ENCODE data around the gene AKT3.
"Not testable (repeated sequence)": the region's sequence is repeated elsewhere in the genome, so short reads cannot be mapped to it uniquely, and the experiment has no call there.

Gene AKT3

GRCh38 chr1:243605604-243606003 is 244.4 kb downstream of the AKT3 start:
- no peak for DNase-seq (ENCODE audit: low read depth in 2 of 2)

DNA sequence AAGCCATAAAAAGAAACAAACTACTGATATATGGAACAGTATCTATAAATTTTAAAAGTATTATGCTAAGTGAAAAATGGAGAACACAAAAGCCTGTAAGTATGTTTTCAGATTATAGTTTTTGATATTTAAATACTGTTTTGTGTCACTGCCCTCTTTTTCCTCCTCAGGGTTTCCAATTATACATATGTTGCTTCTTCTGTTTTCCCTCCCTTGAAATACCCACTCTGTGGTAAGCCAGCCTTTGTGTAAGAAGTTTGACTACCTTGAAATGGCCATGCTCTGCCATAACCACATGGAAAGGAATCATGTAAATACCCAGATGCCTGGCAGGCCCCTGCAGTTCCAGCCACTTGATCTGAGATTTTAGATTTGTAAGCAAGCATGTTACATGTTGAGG is 248.3 kb downstream of the AKT3 start:
- no peak for DNase-seq (ENCODE audit: low read depth in 2 of 2)

DNA sequence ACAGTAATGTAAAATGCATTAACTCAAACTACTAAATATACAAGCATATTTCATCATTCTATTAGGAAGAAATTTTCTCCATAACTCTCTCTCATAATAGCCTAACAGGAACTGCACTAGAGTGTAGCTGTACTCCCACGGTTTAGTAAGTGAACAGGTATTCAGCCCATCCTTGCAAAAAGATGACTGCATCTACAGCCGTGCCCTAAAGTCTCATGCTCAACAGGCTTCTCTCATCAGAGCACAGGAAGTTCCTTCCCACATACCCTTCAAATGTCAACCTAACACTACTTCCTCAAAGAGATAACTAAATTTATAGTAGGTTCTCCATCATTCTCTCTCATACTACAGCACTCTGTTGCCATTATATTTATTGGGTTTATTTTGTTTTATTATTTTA is 251.6 kb downstream of the AKT3 start:
- DNase-seq (ENCODE audit: low read depth in 2 of 2): no peak

DNA sequence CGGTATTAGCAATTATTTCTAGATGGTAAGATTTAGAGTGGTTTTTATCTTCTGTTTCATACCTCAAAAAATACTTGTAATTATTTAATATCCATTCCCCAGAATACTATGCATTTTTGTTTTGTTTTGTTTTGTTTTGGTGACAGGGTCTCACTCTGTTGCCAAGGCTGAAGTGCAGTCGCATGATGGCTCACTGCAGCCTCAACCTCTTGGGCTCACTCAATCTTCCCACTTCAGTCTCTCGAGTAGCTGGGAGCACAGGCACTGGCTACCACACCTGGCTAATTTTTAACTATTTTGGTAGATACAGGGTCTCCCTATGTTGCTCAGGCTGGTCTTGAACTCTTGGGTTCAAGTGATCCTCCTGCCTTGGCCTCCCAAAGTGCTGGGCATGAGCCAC is 252.7 kb downstream of the AKT3 start:
- DNase-seq (ENCODE audit: low read depth in 2 of 2): no peak

DNA sequence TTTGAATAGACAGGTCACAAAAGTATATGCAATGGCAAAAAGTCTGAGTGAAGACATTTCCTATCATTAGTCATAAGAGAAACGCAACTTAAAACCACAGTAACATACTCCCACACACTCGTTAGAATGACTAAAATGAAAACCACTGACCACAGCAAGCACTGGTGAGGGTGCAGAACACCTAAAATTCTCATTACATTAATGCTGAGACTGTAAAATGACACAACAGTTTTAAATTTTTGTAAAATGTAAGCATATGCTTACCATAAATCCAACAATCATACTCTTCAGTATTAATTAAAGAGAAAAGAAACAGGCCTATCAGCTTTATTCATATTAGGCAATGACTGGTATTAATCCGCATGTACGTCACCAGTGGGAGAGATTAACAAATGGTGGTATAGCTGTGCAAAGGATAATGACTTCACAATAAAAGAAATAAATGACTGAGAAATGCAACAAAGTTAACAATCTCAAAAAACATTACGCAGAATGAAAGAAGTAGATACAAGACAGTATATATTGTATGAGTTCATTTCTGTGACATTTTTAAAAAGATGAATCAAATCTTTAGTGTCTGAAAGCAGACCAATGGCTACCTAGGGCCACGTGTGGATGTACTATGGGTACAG is 253.5 kb downstream of the AKT3 start:
- peak in 1 of 2 donors; percentile 13 for DNase-seq (ENCODE audit: low read depth in 2 of 2)

GRCh38 chr1:243595527-243596210 is 254.4 kb downstream of the AKT3 start:
- no peak for DNase-seq (ENCODE audit: low read depth in 2 of 2)

DNA sequence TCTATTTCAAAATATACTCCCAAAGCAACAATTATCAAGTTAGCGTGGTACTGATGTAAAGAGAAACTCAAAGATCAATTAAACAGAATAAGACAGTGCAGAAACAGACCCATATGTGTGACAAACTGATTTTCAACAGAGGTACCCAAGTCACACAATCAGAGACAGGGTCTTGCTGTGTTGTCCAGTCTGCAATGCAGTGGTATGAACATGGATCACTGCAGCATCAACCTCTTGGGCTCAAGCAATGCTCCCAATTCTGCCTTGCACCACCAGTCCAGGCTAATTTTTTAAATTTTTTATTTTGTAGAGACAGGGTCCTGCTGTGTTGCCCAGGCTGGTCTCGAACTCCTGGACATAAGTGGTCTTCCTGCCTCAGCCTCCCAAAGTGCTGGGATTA is 255.6 kb downstream of the AKT3 start:
- DNase-seq (ENCODE audit: low read depth in 2 of 2): no peak

- DNase-seq (ENCODE audit: low read depth in 2 of 2): not testable (repeated sequence)
Observed at GRCh38 chr1:243589286-243589685, 260.8 kb downstream of the AKT3 start.

GRCh38 chr1:243587823-243588560 is 262.1 kb downstream of the AKT3 start:
- DNase-seq (ENCODE audit: low read depth in 2 of 2): no peak

GRCh38 chr1:243587285-243587684 is 262.8 kb downstream of the AKT3 start:
- DNase-seq (ENCODE audit: low read depth in 2 of 2): no peak

DNA sequence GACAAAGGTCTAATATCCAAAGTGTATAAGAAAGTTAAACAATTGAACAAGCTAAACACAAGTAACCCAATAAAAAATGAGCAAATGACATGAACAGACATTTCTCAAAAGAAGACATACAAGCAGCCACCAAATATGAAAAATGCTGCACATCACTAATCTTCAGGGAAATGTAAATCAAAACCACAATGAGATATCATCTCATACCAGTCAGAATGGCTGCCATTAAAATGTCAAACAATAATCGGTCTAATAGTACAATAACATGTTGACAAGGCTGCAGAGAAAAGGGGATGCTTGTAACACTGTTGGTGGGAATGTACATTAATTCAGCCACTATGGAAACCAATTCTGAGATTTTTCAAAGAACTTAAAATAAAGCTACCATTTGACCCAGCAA is 264.1 kb downstream of the AKT3 start:
- no peak for DNase-seq (ENCODE audit: low read depth in 2 of 2)

DNA sequence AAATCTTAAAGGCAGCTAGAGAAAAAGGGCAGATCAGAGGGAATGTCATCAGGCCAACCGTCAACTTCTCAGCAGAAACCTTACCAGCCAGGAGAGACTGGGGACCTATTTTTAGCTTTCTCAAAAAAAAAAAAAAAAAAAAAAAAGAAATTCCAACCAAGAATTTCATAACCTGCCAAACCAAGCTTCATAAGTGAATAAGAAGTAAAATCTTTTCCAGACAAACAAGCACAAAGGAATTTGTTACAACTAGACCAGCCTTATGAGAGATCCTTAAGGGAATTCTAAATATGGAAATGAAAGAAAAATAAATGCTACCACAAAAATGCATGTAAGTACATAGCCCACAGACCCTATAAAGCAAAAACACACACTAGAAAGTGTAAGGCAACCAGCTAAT is 267.7 kb downstream of the AKT3 start:
- DNase-seq (ENCODE audit: low read depth in 2 of 2): no peak

GRCh38 chr1:243580984-243581383 is 269.1 kb downstream of the AKT3 start:
- no peak for DNase-seq (ENCODE audit: low read depth in 2 of 2)

DNA sequence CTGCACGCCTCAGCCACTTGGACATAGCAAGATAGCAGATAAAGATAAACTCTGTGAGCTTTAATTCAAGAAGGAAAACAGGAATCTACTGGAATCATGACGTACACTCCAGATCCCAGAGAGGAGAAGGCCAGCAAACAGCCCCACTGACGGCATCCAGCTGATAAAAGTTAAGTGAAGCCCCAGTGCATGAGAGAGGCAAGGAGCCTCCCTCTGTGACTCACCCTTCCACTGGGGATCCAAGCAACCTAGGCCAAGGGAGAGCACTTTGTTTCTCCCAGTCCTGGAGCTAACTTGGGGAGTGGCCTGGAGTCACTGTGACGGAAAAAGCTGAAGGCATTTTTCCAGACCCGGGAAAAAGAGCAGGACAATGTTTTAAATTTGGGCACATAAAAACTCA is 270.0 kb downstream of the AKT3 start:
- no peak for DNase-seq (ENCODE audit: low read depth in 2 of 2)

DNA sequence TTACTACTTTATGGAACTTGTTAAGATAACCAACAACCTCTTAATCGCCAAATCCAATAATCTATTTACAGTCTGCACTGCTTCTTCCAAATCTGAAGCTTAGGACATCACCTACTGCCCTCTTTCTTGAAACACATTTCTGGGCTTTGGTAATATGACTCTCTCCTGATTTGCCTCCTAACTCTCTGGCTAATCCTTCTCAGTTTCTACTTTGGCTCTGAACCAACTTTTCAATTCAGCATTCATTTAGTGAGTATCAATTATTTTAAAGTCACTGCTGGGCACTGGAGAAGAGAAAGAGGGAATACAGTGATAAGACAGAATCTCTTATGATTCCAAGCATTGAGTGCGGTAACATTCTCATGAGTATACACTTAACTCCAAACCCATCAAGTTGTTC is 275.0 kb downstream of the AKT3 start:
- no peak for DNase-seq (ENCODE audit: low read depth in 2 of 2)

GRCh38 chr1:243572940-243573339 is 277.1 kb downstream of the AKT3 start:
- DNase-seq (ENCODE audit: low read depth in 2 of 2): no peak

DNA sequence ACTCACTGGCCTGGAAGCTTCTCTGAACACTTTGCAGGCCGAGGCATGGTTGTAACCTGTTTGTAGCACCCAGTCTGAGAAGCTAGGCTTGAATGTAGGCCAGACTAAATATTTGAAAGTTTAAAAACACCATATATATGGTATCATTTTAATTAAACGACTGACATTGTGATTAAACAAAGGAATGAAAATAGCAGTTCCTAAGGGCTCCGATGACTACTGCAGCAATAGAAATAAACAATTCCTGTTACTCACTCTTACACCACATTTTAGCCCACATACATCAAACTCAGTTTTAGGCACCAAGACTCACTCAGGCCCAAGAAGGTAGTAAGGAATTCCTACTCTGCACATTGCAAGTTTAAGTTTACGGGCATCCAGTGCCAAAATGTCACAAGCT is 281.2 kb downstream of the AKT3 start:
- DNase-seq (ENCODE audit: low read depth in 2 of 2): no peak

DNA sequence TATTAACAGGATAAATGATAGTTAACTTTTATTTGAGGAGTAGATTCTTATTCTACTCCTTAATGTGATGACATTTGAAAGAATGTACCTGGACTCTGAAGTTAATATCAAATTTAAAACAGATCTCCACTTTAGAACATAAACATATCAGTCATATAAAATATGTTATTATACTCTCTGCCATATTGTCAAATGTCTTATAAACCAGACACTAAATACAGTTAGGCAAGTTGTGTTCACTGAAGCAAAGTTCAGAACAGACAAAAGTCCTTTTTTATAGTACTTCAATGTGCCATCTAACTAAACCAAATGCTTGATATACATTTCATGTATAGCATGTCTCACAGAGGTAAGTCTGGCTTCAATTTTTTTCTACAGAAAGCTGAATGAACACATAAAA is 285.2 kb downstream of the AKT3 start:
- DNase-seq (ENCODE audit: low read depth in 2 of 2): no peak

- DNase-seq (ENCODE audit: low read depth in 2 of 2): no peak
Observed at GRCh38 chr1:243563732-243564131, 286.3 kb downstream of the AKT3 start.

GRCh38 chr1:243562473-243562872 is 287.6 kb downstream of the AKT3 start:
- DNase-seq (ENCODE audit: low read depth in 2 of 2): no peak

DNA sequence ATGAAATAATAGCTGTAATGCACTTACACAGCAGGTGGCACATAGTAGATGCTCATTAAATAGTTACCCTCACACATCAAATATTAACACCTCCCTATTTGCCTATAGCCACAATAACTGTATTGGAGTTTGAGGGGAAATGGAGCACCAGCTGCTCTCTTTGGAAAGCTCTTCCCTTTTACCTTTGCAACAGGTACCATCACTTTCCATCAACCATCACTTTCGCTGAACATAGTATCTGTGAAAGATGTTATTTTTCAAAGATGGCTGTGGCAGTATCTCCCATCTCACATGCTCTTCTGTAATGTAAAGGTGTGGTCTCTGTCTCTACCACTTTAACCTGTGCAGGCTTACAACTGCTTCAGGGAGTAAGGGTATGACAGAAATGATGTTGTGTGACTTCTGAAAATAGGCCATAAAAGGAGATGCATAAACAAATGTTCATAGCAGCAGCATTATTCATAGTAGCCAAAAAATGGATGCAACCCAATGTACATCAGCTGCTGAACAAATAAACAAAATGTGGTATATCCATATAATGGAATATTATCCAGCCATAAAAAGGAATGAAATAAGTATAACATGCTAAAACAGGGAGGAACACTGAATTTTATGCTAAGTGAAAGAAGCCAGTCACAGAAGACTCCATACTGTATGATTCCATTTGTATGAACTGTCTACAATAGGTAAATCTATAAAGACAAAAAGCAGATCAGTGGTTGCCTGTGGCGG is 288.3 kb downstream of the AKT3 start:
- no peak for DNase-seq (ENCODE audit: low read depth in 2 of 2)

DNA sequence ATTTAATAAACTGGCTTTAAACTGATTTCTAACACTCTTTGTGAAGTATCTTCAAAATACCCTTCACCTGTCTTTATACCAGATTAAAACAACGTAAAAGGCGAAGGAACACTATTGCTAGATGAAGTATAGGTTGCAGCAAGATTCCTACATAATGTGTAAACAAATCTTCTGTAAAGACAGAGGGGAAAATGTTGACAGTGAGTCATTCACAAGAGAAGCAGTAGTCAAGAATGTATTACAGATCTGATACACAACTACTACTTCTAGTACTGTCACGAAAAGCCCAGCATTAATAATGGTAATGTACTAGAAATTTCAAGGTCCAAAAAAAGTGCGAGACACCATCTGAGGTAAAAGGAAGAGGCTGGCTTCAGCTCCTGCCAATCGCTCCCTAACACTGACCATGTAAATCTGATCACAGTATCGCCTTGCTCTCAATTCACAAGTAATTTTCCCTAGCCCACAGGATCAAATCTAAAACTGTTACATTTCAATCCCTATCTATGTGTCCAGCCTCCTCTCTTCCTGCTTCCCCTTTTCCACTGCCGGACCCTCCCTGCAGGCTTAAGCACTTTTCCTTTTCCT is 290.4 kb downstream of the AKT3 start:
- no peak for DNase-seq (ENCODE audit: low read depth in 2 of 2)
